Pancreas (tissue), 10 donors: Measurements from ENCODE around the gene SLC29A3. TPM values are rescaled to one million over a fixed set of nuclear protein-coding genes. Genes with fewer than 3 reads are reported as not detected.

Experiments
- ATAC-seq, 4 donors: fragments of 200-7000 bp; cut with Tn5 transposase; one replicate each; pipeline versions ENCODE4 v1.8.0 to v1.9.1; 2020; ENCODE audit warnings: mild to moderate bottlenecking in 4 of 4, moderate library complexity in 4 of 4
- DNase-seq, 6 donors: peaks; one replicate each; pipeline ENCODE4 v3.0.0-alpha.2; 2020
- FAIRE-seq: peaks from 2 replicates; lab custom pipeline; 2012; peaks lifted over from hg19 to GRCh38; lab: Jason Lieb, UNC
- H3K27ac ChIP-seq, 4 donors: fragments of 200-600 bp; sonication (generic); 1 replicate in 3 of 4; 2 replicates in 1 of 4; pipeline versions ENCODE4 v1.5.0 to v1.8.0; 2020
- H3K27me3 ChIP-seq, 4 donors: fragments of 200-600 bp; one replicate each; pipeline ENCODE4 v1.8.0; 2021
- H3K36me3 ChIP-seq, 3 donors: fragments of 200-600 bp; sonication (generic) in 1 of 3; one replicate each; pipeline versions ENCODE4 v1.5.0 to v1.8.0; 2020 to 2021
- H3K4me1 ChIP-seq, 3 donors: fragments of 200-600 bp; one replicate each; pipeline ENCODE4 v1.8.0; 2021
- H3K4me3 ChIP-seq, 4 donors: fragments of 200-600 bp; sonication (generic) in 2 of 4; one replicate each; pipeline versions ENCODE4 v1.5.0 to v1.8.0; 2020 to 2021
- H3K9me3 ChIP-seq, 4 donors: fragments of 200-600 bp; one replicate each; pipeline ENCODE4 v1.8.0; 2021
- CTCF ChIP-seq, 4 donors: fragments of 200-600 bp; sonication (generic) in 3 of 4; IDR thresholded peaks; one replicate each; pipeline versions ENCODE4 v1.5.0 to v1.8.0; 2021; ENCODE audit warnings: antibody characterized with exemption in 4 of 4
- WGBS, 2 donors: extraction: QIAGEN DNeasy Blood & Tissue Kit; methylation state at CpG; one replicate each; pipeline ENCODE4 v1.1.7; 2013; 5-methylcytosine and 5-hydroxymethylcytosine counted together
- intact Hi-C, 3 donors: fragments of 100-400 bp; cut with DNase I; formaldehyde crosslinking; loops; one replicate each; pipeline versions ENCODE4 v1.11.1 to v1.14.2; 2022
- polyA plus RNA-seq, 2 donors: library from polyadenylated mRNA; stranded (reverse); fragments of 200-250 nt; gene quantifications; one replicate each; pipeline ENCODE4 v1.2.3, GENCODE V29; 2013
- total RNA-seq, 6 donors: library from RNA; stranded (reverse); fragmentation: NEBNext Ultra II Directional in 4 of 6; extraction: Animal tissue kit (Norgen Biotek cat#: 25700) in 4 of 6; gene quantifications; one replicate each; pipeline versions ENCODE4 v1.2.1 to v1.2.4, GENCODE V29; 2021 to 2023
- donor health status: healthy with polysubstance abuse.
- donor health status: DM: no; HTN: no; CAD: no; lungs with moderate emphysema.
- donor health status: DM: no; HTN: no; CAD: no.
- donor health status: control.
- donor health status: control.
- donor health status: Bipolar disorder and iron deficiency.
- donor health status: DM: yes; HTN: yes; CAD: no.
- donor health status: DM: no; HTN: no; CAD: no.
- donor health status: DM: no; HTN: no; CAD: no.
- donor health status: DM: yes; HTN: yes; CAD: no.

Gene SLC29A3
- total and polyA plus RNA-seq, 8 donors = 2.2 to 7.0 (median 3.2) TPM

- Histone ChIP-seq H3K9me3 (no peaks in the 10 kb centered on the region), H3K27me3 (no peaks in the 10 kb centered on the region), H3K4me3 (no peak overlapping the region), H3K4me1 (peaks cover 0 to 3% (median 0%) of the 10 kb centered on the region in 3 donors), H3K27ac (no peak overlapping the region), H3K36me3 (no peaks in the 10 kb centered on the region)
- TF ChIP-seq CTCF (IDR thresholded peaks at IDR 0.05) = no peak
- ATAC-seq (no peak), DNase-seq (no peak), FAIRE-seq (no peak)
- WGBS, 2 donors = 86 to 87% methylated on average over 4 of the region's 4 CpGs
- intact Hi-C loops = no loop called here
Observed at GRCh38 chr10:71323407-71323806, 4.3 kb downstream of the SLC29A3 start.

- intact Hi-C loops = no loop called here
- H3K4me1 ChIP-seq = no peaks in the 10 kb centered on the region
- no peaks in the 10 kb centered on the region for H3K9me3 ChIP-seq
- FAIRE-seq = no peak
- peak in 1 of 6 donors; percentile 25 for DNase-seq
- no peaks in the 10 kb centered on the region for H3K27me3 ChIP-seq
- WGBS, 2 donors = 86 to 91% methylated on average over 9 of the region's 9 CpGs
- no peak for ATAC-seq
- H3K27ac ChIP-seq = no peak overlapping the region
- H3K4me3 ChIP-seq = no peak overlapping the region
- no peaks in the 10 kb centered on the region for H3K36me3 ChIP-seq
- TF ChIP-seq CTCF (IDR thresholded peaks at IDR 0.05) = no peak
Observed at GRCh38 chr10:71324743-71325142, 5.7 kb downstream of the SLC29A3 start.

GRCh38 chr10:71325267-71325666 lies 6.2 kb downstream of the SLC29A3 start:
- no peak for TF ChIP-seq CTCF (IDR thresholded peaks at IDR 0.05)
- WGBS, 2 donors = 91 to 95% methylated on average over 6 of the region's 6 CpGs
- Histone ChIP-seq H3K36me3 (no peaks in the 10 kb centered on the region), H3K4me1 (no peaks in the 10 kb centered on the region), H3K27me3 (no peaks in the 10 kb centered on the region), H3K27ac (no peak overlapping the region), H3K4me3 (no peak overlapping the region), H3K9me3 (no peaks in the 10 kb centered on the region)
- intact Hi-C loops = no loop called here
- DNase-seq (no peak), FAIRE-seq (no peak), ATAC-seq (no peak)

GRCh38 chr10:71326464-71326881 lies 7.4 kb downstream of the SLC29A3 start:
- no peak overlapping the region for H3K4me3 ChIP-seq
- no peak overlapping the region for H3K27ac ChIP-seq
- H3K4me1 ChIP-seq = no peaks in the 10 kb centered on the region
- H3K36me3 ChIP-seq = no peaks in the 10 kb centered on the region
- FAIRE-seq = no peak
- peak in 1 of 6 donors; percentile 45 for DNase-seq
- H3K9me3 ChIP-seq = no peaks in the 10 kb centered on the region
- intact Hi-C loops = no loop called here
- no peaks in the 10 kb centered on the region for H3K27me3 ChIP-seq
- TF ChIP-seq CTCF (IDR thresholded peaks at IDR 0.05) = no peak
- peak in 1 of 4 donors; percentile 26 for ATAC-seq
- WGBS, 2 donors = 81 to 85% methylated on average over 16 of the region's 16 CpGs

GRCh38 chr10:71330789-71331404 lies 11.8 kb downstream of the SLC29A3 start:
- FAIRE-seq = no peak

More at GRCh38 chr10:71330789-71331404, 11.8 kb downstream of the SLC29A3 start:
- Histone ChIP-seq H3K36me3 (no peaks in the 10 kb centered on the region), H3K27ac (no peak overlapping the region), H3K27me3 (no peaks in the 10 kb centered on the region), H3K4me3 (no peak overlapping the region), H3K9me3 (no peaks in the 10 kb centered on the region), H3K4me1 (peaks cover 0 to 3% (median 0%) of the 10 kb centered on the region in 3 donors)
- TF ChIP-seq CTCF (IDR thresholded peaks at IDR 0.05) = no peak
- ATAC-seq (no peak), DNase-seq (no peak)
- WGBS, 2 donors = 61 to 66% methylated on average over 4 of the region's 4 CpGs
- intact Hi-C loops = no loop called here
